Caco-2 (cell line): ENCODE data around the gene CRYBG3. TPM values are rescaled to one million over a fixed set of nuclear protein-coding genes. Genes with fewer than 3 reads are reported as not detected.

Source experiments
- BruUV-seq: library from RNA; stranded (reverse); fragments of 400-500 nt; replicated peaks from 2 replicates; lab custom pipeline; 2021; lab: Mats Ljungman, UMichigan
- CTCF ChIA-PET: fragments of 300-600 bp; sonication (Branson Sonifier 250); formaldehyde crosslinking; loops from one replicate; lab custom pipeline; 2022; ENCODE audit warnings: antibody characterized with exemption; lab: Charles Lee
- POLR2A ChIA-PET: fragments of 300-600 bp; sonication (Branson Sonifier 250); formaldehyde crosslinking; loops from one replicate; lab custom pipeline; 2022; ENCODE audit warnings: antibody characterized with exemption; lab: Charles Lee
- DNase-seq, 2 experiments: peaks; one replicate each; pipeline versions ENCODE4 v3.0.0 to v3.0.0-alpha.2; 2020 to 2022
- H3K27me3 ChIP-seq: replicated peaks from 2 replicates; pipeline ENCODE4 v1.6.0; 2011; ENCODE audit warnings: low read length; ENCODE audit not compliant: control insufficient read depth, insufficient read depth
- H3K36me3 ChIP-seq: 2 replicates; pipeline ENCODE4 v1.5.1; 2011; ENCODE audit warnings: low read length; ENCODE audit not compliant: control insufficient read depth, insufficient read depth
- H3K4me1 ChIP-seq: fragments of 250-450 bp; sonication (Bioruptor Pico); 2 replicates; pipeline ENCODE4 v1.5.1; 2020; ENCODE audit warnings: mild to moderate bottlenecking
- H3K4me3 ChIP-seq: 2 replicates; pipeline ENCODE4 v1.5.1; 2011; ENCODE audit warnings: low read depth, mild to moderate bottlenecking, control low read depth, low read length
- H3K9me3 ChIP-seq: fragments of 250-450 bp; sonication (Bioruptor Pico); 2 replicates; pipeline ENCODE4 v1.5.1; 2020; ENCODE audit warnings: mild to moderate bottlenecking, moderate library complexity
- H3K27ac Mint-ChIP-seq: one replicate; pipeline ENCODE4 v1.8.0; 2022; ENCODE audit warnings: mixed read lengths; ENCODE audit not compliant: unreplicated experiment
- H3K27me3 Mint-ChIP-seq: one replicate; pipeline ENCODE4 v1.8.0; 2022; ENCODE audit warnings: mixed read lengths; ENCODE audit not compliant: insufficient read depth, unreplicated experiment
- H3K36me3 Mint-ChIP-seq: one replicate; pipeline ENCODE4 v1.8.0; 2022; ENCODE audit warnings: mild to moderate bottlenecking, mixed read lengths; ENCODE audit not compliant: insufficient read depth, unreplicated experiment
- H3K4me1 Mint-ChIP-seq: one replicate; pipeline ENCODE4 v1.8.0; 2022; ENCODE audit warnings: low read depth, mixed read lengths; ENCODE audit not compliant: unreplicated experiment
- H3K4me3 Mint-ChIP-seq: one replicate; pipeline ENCODE4 v1.8.0; 2022; ENCODE audit warnings: mild to moderate bottlenecking, moderate library complexity, mixed read lengths; ENCODE audit not compliant: unreplicated experiment
- H3K9me3 Mint-ChIP-seq: one replicate; pipeline ENCODE4 v1.8.0; 2022; ENCODE audit warnings: mixed read lengths; ENCODE audit not compliant: unreplicated experiment
- intact Hi-C: fragments of 100-400 bp; cut with micrococcal nuclease; formaldehyde crosslinking; loops from one replicate; pipeline ENCODE4 v1.10.0; 2022; ENCODE audit not compliant: unreplicated experiment
- total RNA-seq: library from RNA; stranded (reverse); gene quantifications from 2 replicates; pipeline ENCODE4 v1.2.3, GENCODE V29; 2022
- TF ChIP-seq, protein P1 (sequence below), 2 experiments: fragments of 200-600 bp in 1 of 2; IDR thresholded peaks; 1 replicate in 1 of 2; 2 replicates in 1 of 2; pipeline versions ENCODE4 v1.5.1 to v1.8.0; 2011 to 2022; ENCODE audit warnings: antibody characterized with exemption in 1 of 2, control low read depth in 1 of 2, inconsistent platforms in 1 of 2, low read depth in 1 of 2, low read length in 1 of 2, mild to moderate bottlenecking in 1 of 2, moderate library complexity in 1 of 2; ENCODE audit not compliant: insufficient read depth in 1 of 2, severe bottlenecking in 1 of 2, unreplicated experiment in 1 of 2

Gene CRYBG3
- total RNA-seq, 1 experiment from 2014 or later: 1.3 TPM

DNA sequence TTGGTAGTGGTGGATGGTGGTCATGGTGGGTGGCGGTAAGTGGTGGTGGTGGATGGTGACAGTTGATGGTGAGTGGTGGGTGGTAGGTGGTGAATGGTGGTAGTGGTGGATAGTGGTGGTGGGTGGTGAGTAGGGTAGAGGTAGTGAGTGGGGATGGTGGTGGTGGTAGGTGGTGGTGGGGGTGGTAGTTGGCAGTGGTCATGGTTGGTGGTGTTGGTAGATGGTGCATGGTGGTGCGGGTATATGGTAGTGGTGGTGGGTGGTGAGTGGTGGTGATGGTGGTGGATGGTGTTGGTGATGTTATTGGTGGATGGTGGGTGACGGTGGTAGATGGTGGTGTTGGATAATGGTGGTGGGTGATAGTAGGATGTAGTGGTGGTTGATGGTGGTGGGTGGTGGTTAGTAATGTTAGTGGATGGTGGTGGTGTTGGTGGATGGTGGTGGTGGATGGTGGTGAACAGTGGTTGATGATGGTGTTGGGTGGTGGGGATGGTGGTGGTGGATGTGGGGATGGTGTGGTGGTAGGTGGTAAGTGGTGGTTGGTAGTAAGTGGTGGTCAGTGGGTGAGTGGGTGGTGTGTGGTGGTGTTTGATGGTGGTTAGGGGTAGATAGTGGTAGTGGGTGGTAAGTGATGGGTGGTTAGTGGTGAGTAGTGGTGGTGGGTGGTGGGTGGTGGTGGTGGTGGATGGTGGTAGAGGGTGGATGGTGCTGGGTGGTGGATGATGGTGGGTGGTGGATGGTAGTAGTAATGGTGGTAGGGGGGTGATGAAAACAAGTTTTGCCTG lies 167.2 kb downstream of the CRYBG3 start:
- ChIA-PET POLR2A (no interaction called here), CTCF (no interaction called here)
- Histone ChIP-seq H3K4me3 (no peak overlapping the region), H3K9me3 (no peaks in the 10 kb centered on the region), H3K36me3 (no peaks in the 10 kb centered on the region), H3K4me1 (no peaks in the 10 kb centered on the region), H3K27me3 (no peaks in the 10 kb centered on the region)
- H3K9me3 Mint-ChIP-seq: peaks cover 9% of the 10 kb centered on the region
- DNase-seq: no peak
- H3K4me1 Mint-ChIP-seq: no peaks in the 10 kb centered on the region
- TF ChIP-seq, protein P1, sequence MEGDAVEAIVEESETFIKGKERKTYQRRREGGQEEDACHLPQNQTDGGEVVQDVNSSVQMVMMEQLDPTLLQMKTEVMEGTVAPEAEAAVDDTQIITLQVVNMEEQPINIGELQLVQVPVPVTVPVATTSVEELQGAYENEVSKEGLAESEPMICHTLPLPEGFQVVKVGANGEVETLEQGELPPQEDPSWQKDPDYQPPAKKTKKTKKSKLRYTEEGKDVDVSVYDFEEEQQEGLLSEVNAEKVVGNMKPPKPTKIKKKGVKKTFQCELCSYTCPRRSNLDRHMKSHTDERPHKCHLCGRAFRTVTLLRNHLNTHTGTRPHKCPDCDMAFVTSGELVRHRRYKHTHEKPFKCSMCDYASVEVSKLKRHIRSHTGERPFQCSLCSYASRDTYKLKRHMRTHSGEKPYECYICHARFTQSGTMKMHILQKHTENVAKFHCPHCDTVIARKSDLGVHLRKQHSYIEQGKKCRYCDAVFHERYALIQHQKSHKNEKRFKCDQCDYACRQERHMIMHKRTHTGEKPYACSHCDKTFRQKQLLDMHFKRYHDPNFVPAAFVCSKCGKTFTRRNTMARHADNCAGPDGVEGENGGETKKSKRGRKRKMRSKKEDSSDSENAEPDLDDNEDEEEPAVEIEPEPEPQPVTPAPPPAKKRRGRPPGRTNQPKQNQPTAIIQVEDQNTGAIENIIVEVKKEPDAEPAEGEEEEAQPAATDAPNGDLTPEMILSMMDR (IDR thresholded peaks at IDR 0.05; ENCODE audit: insufficient read depth in 1 of 2, low read depth in 1 of 2, low read length in 1 of 2, severe bottlenecking in 1 of 2, unreplicated experiment in 1 of 2): no peak
- intact Hi-C loops: no loop called here
- no peaks in the 10 kb centered on the region for H3K36me3 Mint-ChIP-seq
- H3K27ac Mint-ChIP-seq: no peak overlapping the region
- no TSS peak for BruUV-seq
- H3K4me3 Mint-ChIP-seq: no peak overlapping the region
- H3K27me3 Mint-ChIP-seq: no peaks in the 10 kb centered on the region

DNA sequence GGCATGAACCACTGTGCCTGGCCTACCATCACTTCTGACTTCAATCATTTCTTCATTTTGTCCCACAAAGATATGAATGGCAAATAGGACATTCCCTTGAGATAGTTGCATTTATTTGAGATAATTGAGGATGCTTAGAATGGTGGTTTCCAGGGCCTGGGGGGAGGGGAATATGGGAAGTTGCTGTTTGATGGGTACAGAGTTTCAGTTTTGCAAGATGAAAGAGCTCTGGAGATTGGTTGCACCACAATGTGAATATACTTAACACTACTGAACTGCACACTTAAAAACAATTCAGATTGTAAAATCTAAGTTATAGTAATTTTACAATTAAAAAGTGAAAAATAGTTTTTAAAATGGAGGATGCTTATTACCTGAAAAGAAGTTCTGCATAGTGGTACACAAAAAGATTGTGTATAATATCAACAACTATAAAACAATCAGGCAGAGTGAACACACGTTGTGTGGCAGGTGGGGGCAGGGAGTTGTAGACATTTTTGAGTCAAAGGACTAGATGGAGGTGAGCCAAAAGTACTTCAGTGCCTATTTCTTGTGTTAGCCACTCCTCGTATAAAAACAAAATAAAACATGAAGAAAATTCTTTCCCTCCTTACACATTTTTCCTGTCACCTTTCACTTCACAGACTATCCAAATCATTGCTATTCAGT lies 168.9 kb downstream of the CRYBG3 start:
- no peaks in the 10 kb centered on the region for H3K4me1 Mint-ChIP-seq
- H3K4me3 Mint-ChIP-seq: no peak overlapping the region
- no peak overlapping the region for H3K4me3 ChIP-seq
- CTCF ChIA-PET: no interaction called here
- H3K27me3 Mint-ChIP-seq: no peaks in the 10 kb centered on the region
- 0 out of 2 replicates have a peak, but pooled peaks cover 9% of the 10 kb centered on the region for H3K4me1 ChIP-seq
- TF ChIP-seq, protein P1 (IDR thresholded peaks at IDR 0.05; ENCODE audit: insufficient read depth in 1 of 2, low read depth in 1 of 2, low read length in 1 of 2, severe bottlenecking in 1 of 2, unreplicated experiment in 1 of 2): no peak
- H3K9me3 Mint-ChIP-seq: peaks cover 9% of the 10 kb centered on the region
- DNase-seq: no peak
- no peak overlapping the region for H3K27ac Mint-ChIP-seq
- H3K27me3 ChIP-seq: no peaks in the 10 kb centered on the region
- no peaks in the 10 kb centered on the region for H3K36me3 ChIP-seq
- POLR2A ChIA-PET: no interaction called here
- H3K9me3 ChIP-seq: no peaks in the 10 kb centered on the region
- BruUV-seq: no TSS peak
- intact Hi-C loops: no loop called here
- H3K36me3 Mint-ChIP-seq: no peaks in the 10 kb centered on the region

DNA sequence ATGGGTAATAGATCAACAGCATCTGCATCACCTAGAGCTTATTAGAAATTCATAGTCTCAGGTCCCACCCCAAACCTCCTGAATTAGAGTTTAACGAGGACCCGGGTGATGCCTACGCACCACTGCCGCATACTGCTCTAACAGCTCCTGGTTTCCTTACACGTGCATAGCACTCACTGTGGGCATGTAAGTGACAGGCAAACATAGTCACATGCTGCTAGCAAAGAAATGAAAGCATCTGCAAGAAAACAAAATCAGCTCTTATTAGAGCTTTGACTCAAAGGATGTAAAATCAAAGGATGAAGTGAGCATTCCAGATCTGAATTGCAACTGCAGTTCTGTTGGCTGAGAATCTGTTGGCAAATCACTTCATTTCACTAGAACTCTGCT lies 169.5 kb downstream of the CRYBG3 start:
- no TSS peak for BruUV-seq
- H3K27me3 Mint-ChIP-seq: no peaks in the 10 kb centered on the region
- ChIA-PET CTCF (no interaction called here), POLR2A (no interaction called here)
- no peak for DNase-seq
- no peaks in the 10 kb centered on the region for H3K36me3 Mint-ChIP-seq
- H3K27me3 ChIP-seq: no peaks in the 10 kb centered on the region
- H3K4me1 ChIP-seq: 0 out of 2 replicates have a peak, but pooled peaks cover 9% of the 10 kb centered on the region
- H3K27ac Mint-ChIP-seq: no peak overlapping the region
- peaks cover 9% of the 10 kb centered on the region for H3K9me3 Mint-ChIP-seq
- TF ChIP-seq, protein P1 (IDR thresholded peaks at IDR 0.05; ENCODE audit: insufficient read depth in 1 of 2, low read depth in 1 of 2, low read length in 1 of 2, severe bottlenecking in 1 of 2, unreplicated experiment in 1 of 2): no peak
- H3K36me3 ChIP-seq: no peaks in the 10 kb centered on the region
- no peak overlapping the region for H3K4me3 ChIP-seq
- intact Hi-C loops: no loop called here
- H3K4me1 Mint-ChIP-seq: no peaks in the 10 kb centered on the region
- H3K9me3 ChIP-seq: no peaks in the 10 kb centered on the region
- no peak overlapping the region for H3K4me3 Mint-ChIP-seq
